Measurements from ENCODE around the gene CCL1. TPM values are rescaled to one million over a fixed set of nuclear protein-coding genes. Genes with fewer than 3 reads are reported as not detected.

CCL1 gene
- total and polyA plus RNA-seq, 2 donors from 2014 or later: not detected

DNA sequence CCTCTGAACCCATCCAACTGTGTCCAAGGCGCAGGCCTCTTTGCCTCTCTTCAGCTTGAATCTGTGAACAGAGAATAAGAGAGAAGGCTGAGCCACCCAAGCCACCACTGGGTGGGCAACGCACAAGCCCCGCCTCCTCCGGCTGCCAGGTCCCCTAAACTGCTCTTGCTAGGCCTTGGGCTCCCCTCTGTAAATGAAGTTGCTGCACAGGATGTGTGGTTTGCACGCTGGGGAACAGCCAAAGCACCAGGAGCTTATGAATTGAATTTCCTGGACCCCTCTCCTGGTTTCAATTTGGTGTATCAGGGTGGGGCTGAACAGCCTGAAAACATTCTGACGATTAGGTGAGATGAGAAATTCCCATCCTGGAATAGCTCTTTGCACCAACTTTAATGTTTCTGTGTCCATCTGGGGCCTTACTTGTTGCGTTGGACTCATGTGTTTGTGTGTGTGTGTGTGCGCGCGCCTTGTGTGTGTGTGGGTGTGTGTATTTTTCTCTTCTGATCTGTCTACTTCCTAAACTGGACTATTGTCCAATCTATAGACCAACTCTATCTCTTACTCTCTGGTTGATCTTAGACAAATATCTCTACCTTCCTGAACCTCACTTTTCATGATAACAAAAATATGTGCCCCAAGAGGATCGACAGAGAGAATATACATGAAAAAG lies 2.3 kb downstream of the CCL1 start:
- TF ChIP-seq, protein P1, sequence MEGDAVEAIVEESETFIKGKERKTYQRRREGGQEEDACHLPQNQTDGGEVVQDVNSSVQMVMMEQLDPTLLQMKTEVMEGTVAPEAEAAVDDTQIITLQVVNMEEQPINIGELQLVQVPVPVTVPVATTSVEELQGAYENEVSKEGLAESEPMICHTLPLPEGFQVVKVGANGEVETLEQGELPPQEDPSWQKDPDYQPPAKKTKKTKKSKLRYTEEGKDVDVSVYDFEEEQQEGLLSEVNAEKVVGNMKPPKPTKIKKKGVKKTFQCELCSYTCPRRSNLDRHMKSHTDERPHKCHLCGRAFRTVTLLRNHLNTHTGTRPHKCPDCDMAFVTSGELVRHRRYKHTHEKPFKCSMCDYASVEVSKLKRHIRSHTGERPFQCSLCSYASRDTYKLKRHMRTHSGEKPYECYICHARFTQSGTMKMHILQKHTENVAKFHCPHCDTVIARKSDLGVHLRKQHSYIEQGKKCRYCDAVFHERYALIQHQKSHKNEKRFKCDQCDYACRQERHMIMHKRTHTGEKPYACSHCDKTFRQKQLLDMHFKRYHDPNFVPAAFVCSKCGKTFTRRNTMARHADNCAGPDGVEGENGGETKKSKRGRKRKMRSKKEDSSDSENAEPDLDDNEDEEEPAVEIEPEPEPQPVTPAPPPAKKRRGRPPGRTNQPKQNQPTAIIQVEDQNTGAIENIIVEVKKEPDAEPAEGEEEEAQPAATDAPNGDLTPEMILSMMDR (IDR thresholded peaks at IDR 0.05; ENCODE audit: borderline replicate concordance, extremely low read depth, insufficient read depth): no peak
- H3K27ac ChIP-seq (ENCODE audit: low read depth in 2 of 2, low read length in 2 of 2): no peak overlapping the region
- DNase-seq (no peak), FAIRE-seq (no peak)
- no peak overlapping the region for H3K4me3 ChIP-seq (ENCODE audit: low read length in 3 of 3)
- H3K9ac ChIP-seq (ENCODE audit: low read length in 3 of 3): no peak overlapping the region
- no peaks in the 10 kb centered on the region for H3K36me3 ChIP-seq (ENCODE audit: control insufficient read depth in 2 of 3, insufficient read depth in 3 of 3, low read length in 3 of 3)
- H3K27me3 ChIP-seq (ENCODE audit: control insufficient read depth, insufficient read depth, low read length): no peaks in the 10 kb centered on the region
- intact Hi-C loops (cut with DNase I): loop anchor here (5.0 kb wide), 1 partner anchor 163 kb away; no protein-coding TSS in a partner anchor
- no peaks in the 10 kb centered on the region for H3K4me1 ChIP-seq (ENCODE audit: control insufficient read depth in 2 of 3, insufficient read depth in 2 of 3, low read depth in 1 of 3, low read length in 3 of 3)
- H3K9me3 ChIP-seq (ENCODE audit: control insufficient read depth in 2 of 3, insufficient read depth in 1 of 3, low read length in 3 of 3): no peaks in the 10 kb centered on the region

DNA sequence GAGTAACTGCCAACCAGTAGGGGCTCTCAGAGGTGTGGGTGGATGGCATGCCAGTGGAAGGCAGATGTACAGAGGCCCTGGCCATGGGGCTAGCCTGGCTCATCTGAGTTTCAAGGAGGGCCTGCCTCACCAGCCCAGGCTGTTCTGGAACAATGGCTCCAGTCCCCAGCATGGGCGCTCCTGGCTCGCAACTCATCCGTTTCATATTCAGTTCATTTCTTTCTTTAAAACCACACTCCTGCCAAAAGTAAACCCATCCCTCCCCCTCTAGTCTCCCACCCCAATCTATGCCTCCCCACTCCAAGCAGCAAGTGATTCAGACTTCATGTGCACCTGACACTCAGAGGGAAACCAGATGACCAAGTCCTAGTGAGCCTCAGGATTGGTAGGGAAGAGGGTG lies 4.4 kb downstream of the CCL1 start:
- intact Hi-C loops (cut with DNase I): no loop called here
- no peaks in the 10 kb centered on the region for H3K4me1 ChIP-seq (ENCODE audit: control insufficient read depth in 2 of 3, insufficient read depth in 2 of 3, low read depth in 1 of 3, low read length in 3 of 3)
- H3K9me3 ChIP-seq (ENCODE audit: control insufficient read depth in 2 of 3, insufficient read depth in 1 of 3, low read length in 3 of 3): no peaks in the 10 kb centered on the region
- H3K4me3 ChIP-seq (ENCODE audit: low read length in 3 of 3): no peak overlapping the region
- H3K9ac ChIP-seq (ENCODE audit: low read length in 3 of 3): no peak overlapping the region
- no peaks in the 10 kb centered on the region for H3K36me3 ChIP-seq (ENCODE audit: control insufficient read depth in 2 of 3, insufficient read depth in 3 of 3, low read length in 3 of 3)
- H3K27me3 ChIP-seq (ENCODE audit: control insufficient read depth, insufficient read depth, low read length): no peaks in the 10 kb centered on the region
- H3K27ac ChIP-seq (ENCODE audit: low read depth in 2 of 2, low read length in 2 of 2): no peak overlapping the region
- TF ChIP-seq, protein P1 (IDR thresholded peaks at IDR 0.05; ENCODE audit: borderline replicate concordance, extremely low read depth, insufficient read depth): no peak
- DNase-seq (no peak), FAIRE-seq (no peak)

DNA sequence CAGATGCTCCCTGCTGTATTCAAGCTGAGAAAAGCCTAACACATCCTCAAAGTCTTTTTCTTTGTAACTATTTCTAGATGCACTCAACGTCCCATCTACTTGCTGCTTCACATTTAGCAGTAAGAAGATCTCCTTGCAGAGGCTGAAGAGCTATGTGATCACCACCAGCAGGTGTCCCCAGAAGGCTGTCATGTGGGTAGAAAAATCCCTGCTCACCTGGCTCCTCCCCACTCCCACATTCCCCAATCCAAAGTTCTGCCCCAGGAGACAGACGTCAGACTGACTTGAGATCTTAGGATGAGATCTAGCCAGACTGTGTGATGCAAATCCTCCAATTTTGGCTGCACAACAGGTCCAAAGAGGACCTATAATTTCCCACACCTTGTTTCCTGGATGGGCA lies 5.6 kb downstream of the CCL1 start:
- no peak overlapping the region for H3K9ac ChIP-seq (ENCODE audit: low read length in 3 of 3)
- H3K4me3 ChIP-seq (ENCODE audit: low read length in 3 of 3): no peak overlapping the region
- no peaks in the 10 kb centered on the region for H3K27me3 ChIP-seq (ENCODE audit: control insufficient read depth, insufficient read depth, low read length)
- FAIRE-seq: no peak
- no peak overlapping the region for H3K27ac ChIP-seq (ENCODE audit: low read depth in 2 of 2, low read length in 2 of 2)
- intact Hi-C loops (cut with DNase I): no loop called here
- TF ChIP-seq, protein P1 (IDR thresholded peaks at IDR 0.05; ENCODE audit: borderline replicate concordance, extremely low read depth, insufficient read depth): no peak
- no peaks in the 10 kb centered on the region for H3K36me3 ChIP-seq (ENCODE audit: control insufficient read depth in 2 of 3, insufficient read depth in 3 of 3, low read length in 3 of 3)
- DNase-seq: no peak
- no peaks in the 10 kb centered on the region for H3K4me1 ChIP-seq (ENCODE audit: control insufficient read depth in 2 of 3, insufficient read depth in 2 of 3, low read depth in 1 of 3, low read length in 3 of 3)
- H3K9me3 ChIP-seq (ENCODE audit: control insufficient read depth in 2 of 3, insufficient read depth in 1 of 3, low read length in 3 of 3): no peaks in the 10 kb centered on the region

DNA sequence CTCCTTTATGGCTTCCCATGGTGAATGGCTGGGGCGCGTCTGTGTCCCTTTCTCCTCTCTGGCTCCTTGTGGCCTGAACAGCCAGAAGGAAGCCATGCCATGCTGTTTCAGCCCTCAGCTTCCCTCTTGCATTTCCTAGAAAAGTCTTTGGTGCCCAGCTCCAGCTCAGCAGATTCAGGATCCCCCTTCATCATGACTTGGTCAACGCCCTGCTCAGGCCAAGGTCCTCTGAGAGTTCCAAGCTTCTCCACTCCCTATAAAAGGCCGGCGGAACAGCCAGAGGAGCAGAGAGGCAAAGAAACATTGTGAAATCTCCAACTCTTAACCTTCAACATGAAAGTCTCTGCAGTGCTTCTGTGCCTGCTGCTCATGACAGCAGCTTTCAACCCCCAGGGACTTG lies 6.8 kb downstream of the CCL1 start, which contains the start of gene CCL13:
TSS of gene CCL13 (plus strand) at position 287 of the 400 bp plus-strand sequence. CDS start at position 334, 47 bp downstream.
- no peak within 1 kb of the TSS for H3K27ac ChIP-seq (ENCODE audit: low read depth in 2 of 2, low read length in 2 of 2)

More for the DNA sequence above, 6.8 kb downstream of the CCL1 start, which contains the start of gene CCL13:
- no peaks in the 10 kb centered on the region for H3K4me1 ChIP-seq (ENCODE audit: control insufficient read depth in 2 of 3, insufficient read depth in 2 of 3, low read depth in 1 of 3, low read length in 3 of 3)
- no peak for DNase-seq
- no peaks in the 10 kb centered on the region for H3K9me3 ChIP-seq (ENCODE audit: control insufficient read depth in 2 of 3, insufficient read depth in 1 of 3, low read length in 3 of 3)
- H3K27me3 ChIP-seq (ENCODE audit: control insufficient read depth, insufficient read depth, low read length): no peaks in the 10 kb centered on the region
- TF ChIP-seq, protein P1 (IDR thresholded peaks at IDR 0.05; ENCODE audit: borderline replicate concordance, extremely low read depth, insufficient read depth): no peak
- H3K36me3 ChIP-seq (ENCODE audit: control insufficient read depth in 2 of 3, insufficient read depth in 3 of 3, low read length in 3 of 3): no peaks in the 10 kb centered on the region
- intact Hi-C loops (cut with DNase I): no loop called here
- no peak within 1 kb of the TSS for H3K9ac ChIP-seq (ENCODE audit: low read length in 3 of 3)
- FAIRE-seq: no peak
- H3K4me3 ChIP-seq (ENCODE audit: low read length in 3 of 3): no peak within 1 kb of the TSS
